H1 (cell line): ENCODE results near the gene GMPPA. TPM values are rescaled to one million over a fixed set of nuclear protein-coding genes. Genes with fewer than 3 reads are reported as not detected.
A peak's percentile ranks its signal among the peaks of the same experiment; 100 is the strongest.

ENCODE experiments used
- BRCA1 ChIP-seq: IDR thresholded peaks from 2 replicates; pipeline ENCODE4 v1.6.1; 2012; ENCODE audit warnings: low read depth, low read length, improper control_type of control experiment
- CTBP2 ChIP-seq: IDR thresholded peaks from 2 replicates; pipeline ENCODE4 v1.7.0; 2011; ENCODE audit warnings: borderline replicate concordance, mild to moderate bottlenecking, moderate library complexity, mixed read lengths, low read length; ENCODE audit not compliant: insufficient read depth, insufficient read length
- EP300 ChIP-seq, 2 experiments: IDR thresholded peaks; 1 replicate in 1 of 2; 2 replicates in 1 of 2; pipeline ENCODE4 v1.6.1; 2011 to 2012; ENCODE audit warnings: low read depth in 2 of 2, low read length in 2 of 2, mild to moderate bottlenecking in 2 of 2, borderline replicate concordance in 1 of 2, inconsistent platforms in 1 of 2, moderate library complexity in 1 of 2
- EZH2 ChIP-seq: fragments of 200-600 bp; sonication (generic); IDR thresholded peaks from 2 replicates; pipeline ENCODE4 v1.7.1; 2012; ENCODE audit warnings: low read depth, mild to moderate bottlenecking, moderate library complexity, low read length, inconsistent platforms; ENCODE audit not compliant: severe bottlenecking
- GTF2F1 ChIP-seq: IDR thresholded peaks from 2 replicates; pipeline ENCODE4 v1.6.1; 2012; ENCODE audit warnings: low read depth, low read length, improper control_type of control experiment, borderline replicate concordance
- KDM1A ChIP-seq: fragments of 200-600, 300-600 bp; sonication (generic); IDR thresholded peaks from 2 replicates; pipeline ENCODE4 v1.7.1; 2016; ENCODE audit warnings: mild to moderate bottlenecking, low read length, borderline replicate concordance
- KDM5A ChIP-seq: fragments of 200-600 bp; IDR thresholded peaks from 2 replicates; pipeline ENCODE4 v1.7.1; 2012; ENCODE audit warnings: mild to moderate bottlenecking, low read length, inconsistent platforms, mixed read lengths
- NRF1 ChIP-seq: IDR thresholded peaks from 2 replicates; pipeline ENCODE4 v1.6.1; 2011; ENCODE audit warnings: mild to moderate bottlenecking, low read depth, low read length, improper control_type of control experiment
- PHF8 ChIP-seq: fragments of 200-600 bp; sonication (generic); conservative IDR thresholded peaks from 2 replicates; pipeline ENCODE4 v1.7.1; 2012; ENCODE audit warnings: low read depth, mild to moderate bottlenecking, inconsistent platforms, low read length, moderate library complexity
- POU5F1 ChIP-seq: IDR thresholded peaks from 2 replicates; pipeline ENCODE4 v1.6.1; 2011; ENCODE audit warnings: low read depth, mild to moderate bottlenecking, low read length, moderate library complexity
- RAD21 ChIP-seq, 2 experiments: IDR thresholded peaks in 1 of 2; conservative IDR thresholded peaks in 1 of 2; 2 replicates each; pipeline ENCODE4 v1.6.1; 2011; ENCODE audit warnings: low read depth in 2 of 2, low read length in 2 of 2, improper control_type of control experiment in 1 of 2, inconsistent platforms in 1 of 2, mild to moderate bottlenecking in 1 of 2, moderate library complexity in 1 of 2
- RNF2 ChIP-seq: fragments of 200-900, 300-1000 bp; sonication (generic); IDR thresholded peaks from 2 replicates; pipeline ENCODE4 v1.7.1; 2016; ENCODE audit warnings: borderline replicate concordance, low read depth, mild to moderate bottlenecking, antibody characterized with exemption, low read length; ENCODE audit not compliant: poor library complexity, severe bottlenecking; ENCODE audit errors: missing control alignments
- RXRA ChIP-seq: IDR thresholded peaks from 2 replicates; pipeline ENCODE4 v1.6.1; 2011; ENCODE audit warnings: low read depth, mild to moderate bottlenecking, low read length, moderate library complexity; ENCODE audit not compliant: insufficient read depth
- SIX5 ChIP-seq: IDR thresholded peaks from 2 replicates; pipeline ENCODE4 v1.6.1; 2011; ENCODE audit warnings: mild to moderate bottlenecking, low read depth, low read length
- SP1 ChIP-seq: IDR thresholded peaks from 2 replicates; pipeline ENCODE4 v1.6.1; 2011; ENCODE audit warnings: low read depth, low read length
- YY1 ChIP-seq: IDR thresholded peaks from 2 replicates; pipeline ENCODE4 v1.6.1; 2011; ENCODE audit warnings: low read depth, mild to moderate bottlenecking, low read length
- ZNF274 ChIP-seq: IDR thresholded peaks from 2 replicates; pipeline ENCODE4 v1.7.0; 2012; ENCODE audit warnings: low read length, borderline replicate concordance; ENCODE audit errors: extremely low read depth
- polyA plus RNA-seq, 7 experiments: library from polyadenylated mRNA; depleted of rRNA in 3 of 7; stranded (reverse) in 5 of 7; unstranded in 2 of 7; fragments of >200 nt in 5 of 7; fragments of 200-250 nt in 2 of 7; gene quantifications; 1 replicate in 5 of 7; 2 replicates in 1 of 7; 4 replicates in 1 of 7; pipeline versions ENCODE4 v1.2.1 to v1.2.3, GENCODE V29; 2011 to 2013; ENCODE audit warnings: missing spikeins in 2 of 7, mixed read lengths in 2 of 7
- total RNA-seq: library from RNA; stranded (reverse); fragmentation: NEBNext Ultra II Directional; extraction: Animal tissue kit (Norgen Biotek cat#: 25700); gene quantifications from 2 replicates; pipeline ENCODE4 v1.2.1, GENCODE V29; 2021
- TF ChIP-seq, protein P1 (sequence below): IDR thresholded peaks from 2 replicates; pipeline ENCODE4 v1.6.1; 2011; ENCODE audit warnings: low read length, improper control_type of control experiment
- TF ChIP-seq, protein P2 (sequence below): IDR thresholded peaks from 2 replicates; pipeline ENCODE4 v1.6.1; 2012; ENCODE audit warnings: low read length, inconsistent platforms
- TF ChIP-seq, protein P3 (sequence below): IDR thresholded peaks from 2 replicates; pipeline ENCODE4 v1.6.1; 2011; ENCODE audit warnings: low read depth, mild to moderate bottlenecking, low read length; ENCODE audit not compliant: insufficient read depth

GMPPA gene
- total and polyA plus RNA-seq, 2 of the 8 experiments (the other 6 are each of a cell fraction or from before 2014, with no cell fraction given) = 34.3 to 98.8 TPM

DNA sequence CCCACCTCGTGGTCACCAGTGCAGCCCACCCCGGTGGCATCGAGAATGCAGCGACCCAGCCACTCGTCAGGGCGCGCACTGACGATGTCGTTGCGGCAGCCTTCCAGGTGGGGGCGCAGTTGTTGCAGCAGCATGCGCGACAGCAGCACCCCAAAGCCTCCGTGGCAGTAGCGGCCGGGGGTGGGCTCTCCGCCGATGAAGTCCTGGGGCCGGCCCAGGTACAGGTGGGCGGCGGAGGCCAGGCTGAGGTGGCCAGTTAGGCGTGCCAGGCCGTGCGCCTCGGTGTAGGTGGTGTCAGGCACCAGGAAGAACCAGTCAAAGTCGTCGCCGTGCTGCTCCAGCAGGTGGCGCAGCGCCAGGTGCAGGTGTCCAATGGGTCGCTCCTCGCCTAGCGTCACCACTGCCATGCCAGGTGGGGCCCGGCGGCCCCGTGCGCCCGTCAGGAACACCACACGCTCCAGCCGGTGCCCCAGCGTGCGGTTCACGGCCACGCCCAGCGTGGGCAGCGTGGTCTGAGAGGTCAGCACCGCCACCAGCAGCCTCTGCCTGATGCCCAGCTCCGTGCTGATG lies 43.0 kb downstream of the GMPPA start (continued):
- TF ChIP-seq GTF2F1 (no peak), BRCA1 (no peak), YY1 (peak; percentile 64), SP1 (no peak), EP300 (IDR thresholded peaks at IDR 0.05; ENCODE audit: borderline replicate concordance in 1 of 2, low read depth in 2 of 2, low read length in 2 of 2) (no peak), SIX5 (no peak), NRF1 (no peak), PHF8 (no peak), KDM5A (no peak), EZH2 (no peak), ZNF274 (no peak), RNF2 (no peak), CTBP2 (peak; percentile 79), POU5F1 (no peak), RXRA (no peak), RAD21 (IDR thresholded peaks at IDR 0.05 in 1 of 2, conservative IDR thresholded peaks at IDR 0.05 in 1 of 2; ENCODE audit: low read depth in 2 of 2, low read length in 2 of 2) (peak; percentile 57 to 61), KDM1A (no peak)
- TF ChIP-seq, protein P1, sequence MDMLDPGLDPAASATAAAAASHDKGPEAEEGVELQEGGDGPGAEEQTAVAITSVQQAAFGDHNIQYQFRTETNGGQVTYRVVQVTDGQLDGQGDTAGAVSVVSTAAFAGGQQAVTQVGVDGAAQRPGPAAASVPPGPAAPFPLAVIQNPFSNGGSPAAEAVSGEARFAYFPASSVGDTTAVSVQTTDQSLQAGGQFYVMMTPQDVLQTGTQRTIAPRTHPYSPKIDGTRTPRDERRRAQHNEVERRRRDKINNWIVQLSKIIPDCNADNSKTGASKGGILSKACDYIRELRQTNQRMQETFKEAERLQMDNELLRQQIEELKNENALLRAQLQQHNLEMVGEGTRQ = no peak
- TF ChIP-seq, protein P2, sequence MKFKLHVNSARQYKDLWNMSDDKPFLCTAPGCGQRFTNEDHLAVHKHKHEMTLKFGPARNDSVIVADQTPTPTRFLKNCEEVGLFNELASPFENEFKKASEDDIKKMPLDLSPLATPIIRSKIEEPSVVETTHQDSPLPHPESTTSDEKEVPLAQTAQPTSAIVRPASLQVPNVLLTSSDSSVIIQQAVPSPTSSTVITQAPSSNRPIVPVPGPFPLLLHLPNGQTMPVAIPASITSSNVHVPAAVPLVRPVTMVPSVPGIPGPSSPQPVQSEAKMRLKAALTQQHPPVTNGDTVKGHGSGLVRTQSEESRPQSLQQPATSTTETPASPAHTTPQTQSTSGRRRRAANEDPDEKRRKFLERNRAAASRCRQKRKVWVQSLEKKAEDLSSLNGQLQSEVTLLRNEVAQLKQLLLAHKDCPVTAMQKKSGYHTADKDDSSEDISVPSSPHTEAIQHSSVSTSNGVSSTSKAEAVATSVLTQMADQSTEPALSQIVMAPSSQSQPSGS = no peak
- TF ChIP-seq, protein P3, sequence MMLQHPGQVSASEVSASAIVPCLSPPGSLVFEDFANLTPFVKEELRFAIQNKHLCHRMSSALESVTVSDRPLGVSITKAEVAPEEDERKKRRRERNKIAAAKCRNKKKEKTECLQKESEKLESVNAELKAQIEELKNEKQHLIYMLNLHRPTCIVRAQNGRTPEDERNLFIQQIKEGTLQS = peak; percentile 18; the same call in 1 of the 2 replicates
